Peyer's patch (tissue), 4 donors: Measurements from ENCODE around the gene GINS2. TPM values are rescaled to one million over a fixed set of nuclear protein-coding genes. Genes with fewer than 3 reads are reported as not detected.
A peak's percentile ranks its signal among the peaks of the same experiment; 100 is the strongest.

Source experiments
- DNase-seq, 3 donors: peaks; one replicate each; pipeline ENCODE4 v3.0.0-alpha.2; 2017 to 2019
- H3K27ac ChIP-seq, 4 donors: fragments of 200-600 bp; sonication (generic); one replicate each; pipeline ENCODE4 v1.5.1; 2016 to 2019
- H3K27me3 ChIP-seq, 2 donors: fragments of 200-600 bp; sonication (generic); one replicate each; pipeline ENCODE4 v1.5.1; 2019
- H3K36me3 ChIP-seq, 3 donors: fragments of 200-600 bp; sonication (generic); one replicate each; pipeline ENCODE4 v1.5.1; 2016 to 2019
- H3K4me1 ChIP-seq, 4 donors: fragments of 200-600 bp; sonication (generic); one replicate each; pipeline ENCODE4 v1.5.1; 2016 to 2019
- H3K4me3 ChIP-seq, 4 donors: fragments of 200-600 bp; sonication (generic); 1 replicate in 3 of 4; 2 replicates in 1 of 4; pipeline ENCODE4 v1.5.1; 2016 to 2019; ENCODE audit warnings: mild to moderate bottlenecking in 1 of 4
- H3K9me3 ChIP-seq, 4 donors: fragments of 200-600 bp; sonication (generic); one replicate each; pipeline ENCODE4 v1.5.1; 2016 to 2019; ENCODE audit warnings: mild to moderate bottlenecking in 1 of 4
- CTCF ChIP-seq, 6 experiments: fragments of 450-650 bp in 4 of 6; fragments of 200-600 bp in 2 of 6; sonication (generic) in 1 of 6; IDR thresholded peaks; one replicate each; pipeline ENCODE4 v1.5.1; 2017 to 2019; ENCODE audit warnings: antibody characterized with exemption in 6 of 6, mild to moderate bottlenecking in 3 of 6, moderate library complexity in 1 of 6
- POLR2A ChIP-seq, 2 donors: fragments of 450-650 bp; IDR thresholded peaks; one replicate each; pipeline ENCODE4 v1.5.1; 2017; ENCODE audit warnings: antibody characterized with exemption in 2 of 2, mild to moderate bottlenecking in 2 of 2, moderate library complexity in 2 of 2
- total RNA-seq, 4 donors: library from RNA; depleted of rRNA; stranded (reverse); fragments of >200 nt; gene quantifications; one replicate each; pipeline ENCODE4 v1.1.0, GENCODE V29; 2016

The GINS2 gene
- total RNA-seq, 4 donors from 2014 or later: 2.9 to 10.7 (median 5.2) TPM

GRCh38 chr16:85654251-85655095 is 34.3 kb downstream of the GINS2 start:
- H3K4me1 ChIP-seq: peaks cover 0 to 30% (median 0%) of the 10 kb centered on the region in 4 donors
- no peaks in the 10 kb centered on the region for H3K27me3 ChIP-seq
- TF ChIP-seq POLR2A (IDR thresholded peaks at IDR 0.05) (no peak), CTCF (IDR thresholded peaks at IDR 0.05) (no peak)
- DNase-seq: no peak
- peaks cover 0 to 72% (median 0%) of the 10 kb centered on the region in 3 donors for H3K36me3 ChIP-seq
- H3K4me3 ChIP-seq: no peak overlapping the region
- H3K9me3 ChIP-seq: no peaks in the 10 kb centered on the region
- no peak overlapping the region for H3K27ac ChIP-seq

- Histone ChIP-seq H3K4me1 (peaks cover 0 to 30% (median 0%) of the 10 kb centered on the region in 4 donors), H3K27me3 (no peaks in the 10 kb centered on the region), H3K27ac (peak overlapping the region in 2 of 4 donors; percentile 61 to 70), H3K4me3 (no peak overlapping the region), H3K36me3 (peaks cover 0 to 72% (median 0%) of the 10 kb centered on the region in 3 donors), H3K9me3 (no peaks in the 10 kb centered on the region)
- no peak for TF ChIP-seq POLR2A (IDR thresholded peaks at IDR 0.05)
- DNase-seq: no peak
These were observed 35.4 kb downstream of the GINS2 start for GRCh38 chr16:85653290-85653891.

- Histone ChIP-seq H3K4me1 (peaks cover 0 to 30% (median 0%) of the 10 kb centered on the region in 4 donors), H3K36me3 (peaks cover 0 to 65% (median 0%) of the 10 kb centered on the region in 3 donors), H3K27ac (peak overlapping the region in 3 of 4 donors; percentile 26 to 80 (median 63)), H3K27me3 (no peaks in the 10 kb centered on the region), H3K9me3 (no peaks in the 10 kb centered on the region), H3K4me3 (no peak overlapping the region)
- DNase-seq: peak in 1 of 3 donors; percentile 64
- TF ChIP-seq CTCF (IDR thresholded peaks at IDR 0.05): no peak
- TF ChIP-seq POLR2A (IDR thresholded peaks at IDR 0.05): no peak
These were observed 36.1 kb downstream of the GINS2 start for GRCh38 chr16:85652431-85653221.

- no peak for DNase-seq
- Histone ChIP-seq H3K9me3 (no peaks in the 10 kb centered on the region), H3K27ac (peak overlapping the region in 3 of 4 donors; percentile 26 to 80 (median 63)), H3K36me3 (peaks cover 0 to 57% (median 0%) of the 10 kb centered on the region in 3 donors), H3K4me1 (peaks cover 0 to 30% (median 0%) of the 10 kb centered on the region in 4 donors), H3K27me3 (no peaks in the 10 kb centered on the region), H3K4me3 (no peak overlapping the region)
- no peak for TF ChIP-seq POLR2A (IDR thresholded peaks at IDR 0.05)
- no peak for TF ChIP-seq CTCF (IDR thresholded peaks at IDR 0.05)
These were observed 36.9 kb downstream of the GINS2 start for GRCh38 chr16:85651629-85652430.

- H3K4me1 ChIP-seq: peaks cover 0 to 30% (median 0%) of the 10 kb centered on the region in 4 donors
- H3K27me3 ChIP-seq: no peaks in the 10 kb centered on the region
- TF ChIP-seq CTCF (IDR thresholded peaks at IDR 0.05) (no peak), POLR2A (IDR thresholded peaks at IDR 0.05) (no peak)
- H3K4me3 ChIP-seq: no peak overlapping the region
- H3K27ac ChIP-seq: peak overlapping the region in 1 of 4 donors; percentile 33
- no peaks in the 10 kb centered on the region for H3K9me3 ChIP-seq
- peaks cover 0 to 49% (median 0%) of the 10 kb centered on the region in 3 donors for H3K36me3 ChIP-seq
- no peak for DNase-seq
These were observed 37.7 kb downstream of the GINS2 start for GRCh38 chr16:85650844-85651628.
